HL-60/S4 (cell line): ENCODE measurements around the gene TRIM50.
"Not testable (repeated sequence)": the region's sequence is repeated elsewhere in the genome, so short reads cannot be mapped to it uniquely, and the experiment has no call there.

Experiments used
- in situ Hi-C: fragments of 300-500 bp; cut with MboI; formaldehyde crosslinking; loops from 2 replicates; pipeline ENCODE4 v1.14.3; 2022; ENCODE audit warnings: low sequenced_read_pairs

The TRIM50 gene

DNA sequence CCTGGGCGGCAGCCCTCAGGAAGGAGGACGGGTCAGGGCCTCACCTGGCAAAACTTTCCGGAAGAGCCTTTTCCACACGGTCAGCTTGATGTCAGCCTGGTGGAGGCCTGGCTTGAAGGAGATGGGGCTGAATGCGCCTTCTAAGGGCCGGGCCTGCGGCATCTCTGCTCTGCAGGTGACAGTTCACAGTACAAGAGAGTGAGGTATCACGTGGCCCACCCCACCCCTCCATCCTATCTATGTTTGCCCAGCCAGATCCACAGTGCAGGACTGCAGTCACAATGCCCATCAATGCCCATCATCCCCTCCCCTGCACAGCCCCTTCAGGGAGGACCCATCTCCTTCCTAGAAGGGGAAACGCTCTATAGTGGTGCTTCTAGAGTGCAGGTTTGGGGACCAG lies 11.4 kb downstream of the TRIM50 start:
- in situ Hi-C loops, result no loop called here

DNA sequence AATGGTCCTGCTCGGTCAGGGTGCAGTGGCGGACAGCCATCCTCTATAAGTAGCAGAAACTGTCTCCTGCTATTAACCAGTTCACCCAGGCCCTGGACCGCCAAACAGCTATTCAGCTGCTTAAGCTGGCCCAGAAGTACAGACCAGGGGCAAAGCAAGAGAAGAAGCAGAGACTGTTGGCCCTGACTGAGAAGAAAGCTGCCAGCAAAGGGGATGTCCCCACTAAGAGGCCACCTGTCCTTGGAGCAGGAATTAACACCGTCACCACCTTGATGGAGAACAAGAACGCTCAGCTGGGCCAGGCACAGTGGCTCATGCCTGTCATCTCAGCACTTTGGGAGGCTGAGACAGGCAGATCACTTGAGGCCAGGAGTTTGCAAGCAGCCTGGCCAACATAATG lies 13.6 kb downstream of the TRIM50 start:
- in situ Hi-C loops, result no loop called here

DNA sequence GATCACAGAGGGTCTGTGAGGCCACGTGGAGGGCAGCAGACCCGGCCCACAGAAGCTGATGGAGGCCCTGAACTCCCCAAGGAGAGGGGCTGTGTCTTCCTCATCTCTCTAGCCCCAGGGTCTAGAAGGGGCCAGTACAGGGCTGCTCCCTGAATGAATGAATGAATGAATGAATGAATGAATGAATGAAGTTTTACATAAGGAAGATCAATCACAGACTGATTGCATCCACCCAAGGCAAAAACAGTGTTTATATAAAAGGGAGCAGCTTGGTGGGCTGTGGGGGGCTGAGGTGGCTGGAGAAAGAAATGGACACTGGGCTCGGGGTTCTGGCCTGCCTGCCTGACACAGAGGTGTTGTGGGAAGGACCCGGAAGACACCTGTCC lies 14.4 kb downstream of the TRIM50 start:
- in situ Hi-C loops, result no loop called here

DNA sequence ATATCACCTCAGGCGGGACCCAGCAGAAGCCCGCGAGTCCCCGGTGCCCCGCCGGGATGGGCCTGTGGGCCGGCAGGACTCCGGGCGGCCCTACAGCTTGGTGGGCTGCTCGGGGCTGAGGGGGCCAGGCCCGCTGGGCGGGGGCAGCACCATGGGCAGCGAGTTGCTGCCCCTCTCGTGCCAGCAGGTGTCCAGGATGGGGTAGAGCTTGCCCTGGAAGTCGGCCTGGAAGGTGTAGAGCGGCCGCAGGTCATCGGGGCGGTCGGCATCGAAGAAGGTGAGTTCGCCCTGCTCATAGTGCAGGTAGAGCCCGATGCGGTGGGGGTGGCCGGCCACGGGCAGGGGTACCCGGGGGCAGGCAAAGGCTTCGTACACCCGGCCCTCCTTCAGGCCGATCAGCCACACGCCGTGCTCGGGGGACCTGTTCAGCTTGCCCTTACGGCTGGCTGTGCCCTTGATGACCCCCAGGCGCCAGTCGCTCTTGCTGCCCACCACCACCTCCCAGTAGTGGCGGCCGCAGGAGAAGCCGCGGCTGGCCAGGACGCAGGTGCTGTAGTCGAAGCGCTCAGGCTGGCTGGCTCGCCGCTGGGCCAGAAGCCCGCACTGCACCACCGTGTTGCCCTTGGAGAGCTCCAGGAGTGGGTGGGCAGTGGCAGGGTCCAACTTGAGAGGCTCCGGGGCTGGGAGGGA lies 14.9 kb downstream of the TRIM50 start:
- in situ Hi-C loops, result no loop called here

DNA sequence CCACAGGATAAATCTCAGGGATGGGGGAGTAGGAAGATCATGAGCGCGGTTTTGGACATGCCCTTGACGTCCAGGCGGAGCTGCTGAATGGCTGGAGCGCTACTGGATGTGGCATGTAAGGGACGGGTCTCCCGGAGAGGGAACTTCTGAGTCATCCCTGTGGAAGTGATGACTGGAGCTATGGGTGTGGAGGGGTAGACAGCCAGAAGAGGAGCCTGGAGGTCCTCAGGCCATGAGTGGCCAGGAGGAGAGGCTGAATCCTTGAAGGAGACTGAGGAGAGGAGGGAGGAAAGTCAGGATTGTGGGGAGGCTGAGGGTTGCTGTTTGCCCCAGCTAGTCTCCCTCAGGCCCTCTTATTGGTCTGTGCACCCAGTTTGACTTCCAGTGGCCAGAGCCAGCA lies 16.5 kb downstream of the TRIM50 start:
- in situ Hi-C loops, result not testable (repeated sequence)

DNA sequence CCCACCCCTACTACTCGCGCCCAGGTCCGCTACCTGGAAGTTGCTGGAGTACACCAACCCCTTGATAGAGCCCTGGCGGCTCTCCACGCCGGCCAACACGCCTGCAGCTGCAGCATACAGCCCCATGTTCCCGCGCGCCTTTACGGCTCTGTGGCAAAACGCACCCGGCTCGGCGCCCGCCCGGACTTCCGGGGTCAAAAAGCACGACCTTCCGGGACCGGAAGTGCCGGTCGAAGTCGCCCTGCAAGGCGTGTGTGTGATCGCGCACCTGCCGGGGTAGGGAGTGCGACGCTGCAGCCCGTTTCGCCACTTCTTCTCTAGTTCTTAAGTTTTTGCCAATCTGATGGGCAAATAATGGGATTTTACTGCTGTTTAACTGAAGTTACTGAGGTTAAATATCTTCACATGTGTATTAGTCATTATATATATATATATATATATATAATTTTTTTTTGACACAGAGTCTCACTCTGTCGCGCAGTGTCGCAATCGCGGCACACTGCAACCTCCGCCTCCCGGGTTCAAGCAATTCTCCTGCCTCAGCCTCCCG lies 19.1 kb downstream of the TRIM50 start, which contains the start of gene NSUN5:
Gene NSUN5, minus strand, starts transcription at position 162 of the 550 bp plus-strand sequence. Its CDS starts 36 bp downstream, at position 126.
- in situ Hi-C loops, result no loop called here

DNA sequence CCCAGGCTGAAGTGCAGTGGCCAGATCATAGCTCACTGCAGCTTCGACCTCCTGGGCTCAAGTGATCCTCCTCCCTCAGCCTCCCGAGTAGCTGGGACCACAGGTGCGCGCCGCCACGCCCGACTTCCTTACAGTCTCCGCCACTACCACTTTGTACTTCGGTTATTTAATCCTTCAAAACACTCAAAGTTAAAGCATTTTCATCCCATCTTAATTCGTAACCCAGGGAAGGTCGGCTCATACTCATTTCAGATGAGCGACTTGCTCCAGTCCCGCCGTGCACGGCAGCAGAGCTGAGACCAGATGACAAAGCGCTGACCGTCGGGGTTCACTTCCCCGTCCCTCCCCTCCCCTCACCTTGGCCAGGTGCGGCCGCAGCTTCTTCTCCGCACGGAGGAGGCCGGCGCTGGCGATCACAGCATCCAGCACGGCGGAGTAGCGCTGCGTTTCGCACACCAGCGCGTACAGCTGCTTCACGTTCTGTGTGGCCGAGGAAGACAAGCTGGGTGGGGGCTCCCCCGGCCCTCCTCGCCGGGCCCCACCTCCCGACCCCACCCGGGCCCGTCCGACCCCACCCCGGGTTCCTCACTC lies 19.7 kb downstream of the TRIM50 start:
- in situ Hi-C loops, result no loop called here

DNA sequence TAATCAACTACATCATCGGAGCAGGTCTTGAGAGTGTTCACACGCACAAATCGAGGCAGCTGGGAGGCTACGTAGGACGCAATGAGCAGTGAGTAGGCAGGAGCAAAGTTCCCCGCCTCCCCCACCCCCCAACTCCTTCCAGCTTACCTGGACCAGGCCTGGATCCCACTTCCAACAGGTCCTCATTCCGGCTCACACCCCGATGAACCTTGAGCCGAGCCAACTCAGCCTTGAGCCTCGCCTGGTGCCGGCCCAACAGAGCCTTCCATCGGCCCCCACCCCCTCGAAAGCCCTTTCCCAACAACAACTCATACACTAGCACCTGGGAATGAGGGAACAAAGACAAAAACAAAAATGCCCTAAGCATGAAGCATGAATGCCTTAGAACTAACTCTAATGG lies 20.4 kb downstream of the TRIM50 start:
- in situ Hi-C loops, result no loop called here

DNA sequence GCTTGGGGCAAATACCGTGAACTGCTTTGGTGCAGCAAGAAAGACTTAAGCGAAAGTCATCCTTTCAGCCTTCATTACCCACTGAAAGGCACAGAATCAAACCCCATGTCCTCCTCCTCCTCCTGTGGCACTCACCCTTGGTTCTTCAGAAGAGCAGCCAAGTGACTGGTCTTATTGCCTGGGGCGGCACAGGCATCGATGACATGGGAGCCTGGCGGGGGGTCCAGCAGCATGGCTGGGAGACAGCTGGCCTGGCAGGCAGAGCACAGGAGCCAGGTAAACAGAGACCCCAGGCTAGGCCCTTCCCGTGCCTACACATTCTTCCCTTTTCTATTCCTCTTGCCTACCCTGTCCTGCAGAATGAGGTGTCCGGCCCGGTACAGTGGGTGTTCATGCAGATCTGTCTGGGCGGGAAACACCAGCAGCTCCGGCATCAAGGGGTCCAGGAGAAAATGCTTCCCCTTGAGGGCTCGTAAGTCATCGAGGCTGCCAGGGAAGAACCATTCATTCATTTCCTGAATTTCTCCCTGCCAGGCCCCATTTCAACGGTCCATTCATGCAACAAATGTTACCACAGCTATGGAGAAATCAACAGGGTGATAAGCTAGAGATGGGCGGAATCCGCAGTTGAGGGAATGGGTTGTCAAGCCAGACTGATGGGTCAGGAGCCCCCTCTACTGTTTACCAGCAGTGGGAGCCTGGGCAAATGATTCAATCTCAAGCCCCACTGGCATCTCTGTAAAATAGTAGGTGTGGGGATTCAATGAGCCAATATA lies 23.1 kb downstream of the TRIM50 start:
- in situ Hi-C loops, result not testable (repeated sequence)

DNA sequence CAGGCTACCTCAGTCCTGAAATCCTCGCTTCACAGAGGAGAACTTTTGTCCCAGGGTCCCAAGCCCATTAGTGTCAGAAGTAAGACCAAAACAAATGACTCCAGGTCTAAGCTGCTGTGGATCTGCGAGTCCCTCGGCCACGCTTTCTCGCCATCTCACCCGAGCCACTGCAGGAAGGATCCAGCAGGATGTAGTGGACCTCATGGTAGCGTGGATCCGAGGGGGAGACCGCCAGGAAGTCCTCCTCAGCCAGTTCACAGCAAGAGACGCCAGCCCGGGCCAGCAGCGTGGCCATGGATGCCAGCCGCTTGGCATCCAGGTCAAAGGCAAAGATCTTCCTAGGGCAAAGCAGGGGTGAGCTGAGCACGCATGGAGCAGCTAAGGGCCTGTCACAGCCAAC lies 23.8 kb downstream of the TRIM50 start:
- in situ Hi-C loops, result no loop called here

DNA sequence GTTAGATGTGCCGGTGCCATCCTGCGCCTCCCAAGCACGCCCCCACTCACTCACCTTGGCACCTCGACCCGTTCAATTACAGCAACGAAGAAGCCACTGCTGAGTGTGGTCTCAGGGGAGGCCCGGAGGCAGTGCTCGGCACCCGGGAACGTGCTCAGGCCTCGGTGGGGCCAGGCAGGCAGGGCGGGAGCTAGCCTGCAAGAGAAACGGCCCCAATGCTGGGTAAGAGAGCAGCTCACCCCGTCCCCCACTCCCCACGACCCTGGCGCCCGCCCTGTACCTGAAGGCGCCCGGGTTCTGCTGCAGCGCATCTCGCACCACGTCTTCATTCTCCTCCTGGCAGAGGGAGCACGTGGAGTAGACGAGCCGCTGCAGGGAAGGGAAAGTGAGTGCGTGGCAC lies 24.3 kb downstream of the TRIM50 start:
- in situ Hi-C loops, result no loop called here

DNA sequence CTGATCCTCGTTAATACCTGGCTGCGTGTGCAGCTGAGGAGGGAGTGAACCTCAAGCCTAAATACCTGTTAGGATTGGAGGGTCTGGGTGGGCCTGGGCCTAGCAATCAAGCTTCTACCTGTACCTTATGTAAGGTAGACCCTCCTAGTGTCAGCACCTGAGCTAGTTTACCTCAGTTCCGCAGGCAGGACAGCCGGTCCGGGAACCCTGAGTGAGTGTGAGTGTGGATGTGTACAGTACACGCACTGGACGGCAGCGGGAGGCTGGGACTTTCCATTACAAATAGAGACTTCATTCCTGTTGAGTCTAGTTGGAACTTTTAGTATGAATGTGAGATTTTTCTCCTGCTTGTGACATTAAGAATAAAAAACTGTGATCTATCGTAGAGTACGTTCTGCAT lies 25.0 kb downstream of the TRIM50 start:
- in situ Hi-C loops, result not testable (repeated sequence)

DNA sequence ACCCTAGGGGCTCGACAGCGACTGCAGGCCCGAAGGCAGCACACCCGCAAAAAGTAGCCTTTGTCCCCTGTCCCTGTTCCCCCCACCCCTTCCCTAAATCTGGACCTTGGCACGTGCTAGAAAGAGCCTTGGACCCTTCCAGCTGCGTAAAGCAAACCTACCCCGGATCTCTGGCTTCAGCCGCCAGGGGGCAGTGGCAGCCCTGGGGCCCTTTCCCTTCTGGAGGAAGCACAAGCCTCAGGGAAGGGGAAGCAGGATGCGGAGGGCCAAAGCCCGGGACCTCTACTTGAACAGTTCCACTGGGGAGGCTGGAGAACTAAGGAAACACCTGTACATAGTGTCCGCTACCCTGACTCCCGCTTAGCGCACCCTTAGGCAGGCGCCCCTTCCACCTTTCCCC lies 26.8 kb downstream of the TRIM50 start:
- in situ Hi-C loops, result not testable (repeated sequence)

DNA sequence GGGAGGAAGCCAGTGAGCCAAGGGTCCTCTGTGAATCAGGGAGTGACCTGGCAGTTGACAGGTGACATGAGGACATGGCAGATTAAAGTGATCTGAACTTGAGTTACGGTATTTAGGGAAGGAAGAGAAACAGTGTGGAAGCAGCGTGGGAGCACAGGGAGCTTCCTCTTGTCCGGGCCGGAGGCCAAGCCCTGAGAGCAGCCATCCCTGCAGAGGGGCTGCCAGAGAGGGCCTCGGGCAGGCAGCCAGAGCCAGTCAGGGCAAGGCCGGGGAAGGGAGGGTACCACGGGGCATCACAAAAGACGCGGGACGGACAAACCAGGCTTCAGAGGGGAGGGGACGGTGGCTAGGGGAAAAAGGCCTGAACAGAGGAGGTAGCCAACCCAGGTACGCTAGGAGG lies 28.1 kb downstream of the TRIM50 start:
- in situ Hi-C loops, result not testable (repeated sequence)

DNA sequence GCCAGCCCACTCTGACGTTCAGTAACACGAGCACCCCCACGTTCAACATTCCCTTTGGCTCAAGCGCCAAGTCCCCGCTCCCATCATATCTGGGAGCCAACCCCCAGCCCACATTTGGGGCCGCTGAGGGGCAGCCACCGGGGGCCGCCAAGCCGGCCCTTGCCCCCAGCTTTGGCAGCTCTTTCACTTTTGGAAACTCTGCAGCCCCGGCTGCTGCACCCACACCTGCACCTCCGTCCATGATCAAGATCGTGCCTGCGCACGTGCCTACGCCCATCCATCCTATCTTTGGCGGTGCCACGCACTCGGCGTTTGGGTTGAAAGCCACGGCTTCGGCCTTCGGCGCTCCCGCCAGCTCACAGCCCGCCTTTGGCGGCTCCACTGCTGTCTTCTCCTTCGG lies 30.2 kb downstream of the TRIM50 start:
- in situ Hi-C loops, result not testable (repeated sequence)

DNA sequence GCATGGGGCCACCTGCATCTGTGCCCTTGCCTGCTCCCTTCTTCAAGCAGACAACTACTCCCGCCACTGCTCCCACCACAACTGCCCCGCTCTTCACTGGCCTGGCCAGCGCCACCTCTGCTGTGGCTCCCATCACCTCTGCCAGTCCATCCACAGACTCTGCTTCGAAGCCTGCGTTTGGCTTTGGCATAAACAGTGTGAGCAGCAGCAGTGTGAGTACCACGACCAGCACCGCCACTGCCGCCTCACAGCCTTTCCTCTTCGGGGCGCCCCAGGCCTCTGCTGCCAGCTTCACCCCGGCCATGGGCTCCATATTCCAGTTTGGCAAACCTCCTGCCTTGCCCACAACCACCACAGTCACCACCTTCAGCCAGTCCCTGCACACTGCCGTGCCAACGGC lies 30.6 kb downstream of the TRIM50 start:
- in situ Hi-C loops, result not testable (repeated sequence)

DNA sequence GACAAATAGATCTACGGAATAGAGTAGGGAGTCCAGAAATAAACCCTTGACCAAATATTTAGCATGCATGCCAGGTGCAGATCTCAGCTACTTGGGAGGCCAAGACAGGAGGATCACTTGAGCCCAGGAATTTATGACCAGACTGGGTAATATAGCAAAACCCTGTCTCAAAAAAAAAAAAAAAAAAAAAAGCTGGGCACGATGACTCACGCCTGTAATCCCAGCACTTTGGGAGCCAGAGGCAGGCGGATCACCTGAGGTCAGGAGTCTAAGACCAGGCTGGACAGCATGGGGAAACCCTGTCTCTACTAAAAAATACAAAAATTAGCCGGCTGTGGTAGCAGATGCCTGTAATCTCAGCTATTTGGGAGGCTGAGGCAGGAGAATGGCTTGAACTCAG lies 50.7 kb downstream of the TRIM50 start:
- in situ Hi-C loops, result not testable (repeated sequence)

DNA sequence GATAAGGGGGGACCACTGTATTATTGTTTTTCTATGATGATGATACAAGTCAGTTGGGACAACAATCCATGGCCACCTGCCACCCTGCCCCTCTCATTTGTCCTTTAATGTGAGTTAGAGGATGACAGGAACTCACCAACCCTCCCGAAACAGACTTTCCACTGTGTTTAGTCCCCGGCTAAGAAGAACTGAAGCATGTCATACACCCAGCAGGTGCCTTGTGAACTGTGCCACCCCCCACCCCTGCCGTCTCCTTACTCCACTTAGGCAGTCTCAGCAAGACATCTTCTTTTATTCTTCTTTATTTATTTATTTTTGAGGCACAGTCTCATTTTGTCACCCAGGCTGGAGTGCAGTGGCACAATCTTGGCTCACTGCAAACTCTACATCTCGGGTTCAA lies 60.1 kb downstream of the TRIM50 start:
- in situ Hi-C loops, result not testable (repeated sequence)

DNA sequence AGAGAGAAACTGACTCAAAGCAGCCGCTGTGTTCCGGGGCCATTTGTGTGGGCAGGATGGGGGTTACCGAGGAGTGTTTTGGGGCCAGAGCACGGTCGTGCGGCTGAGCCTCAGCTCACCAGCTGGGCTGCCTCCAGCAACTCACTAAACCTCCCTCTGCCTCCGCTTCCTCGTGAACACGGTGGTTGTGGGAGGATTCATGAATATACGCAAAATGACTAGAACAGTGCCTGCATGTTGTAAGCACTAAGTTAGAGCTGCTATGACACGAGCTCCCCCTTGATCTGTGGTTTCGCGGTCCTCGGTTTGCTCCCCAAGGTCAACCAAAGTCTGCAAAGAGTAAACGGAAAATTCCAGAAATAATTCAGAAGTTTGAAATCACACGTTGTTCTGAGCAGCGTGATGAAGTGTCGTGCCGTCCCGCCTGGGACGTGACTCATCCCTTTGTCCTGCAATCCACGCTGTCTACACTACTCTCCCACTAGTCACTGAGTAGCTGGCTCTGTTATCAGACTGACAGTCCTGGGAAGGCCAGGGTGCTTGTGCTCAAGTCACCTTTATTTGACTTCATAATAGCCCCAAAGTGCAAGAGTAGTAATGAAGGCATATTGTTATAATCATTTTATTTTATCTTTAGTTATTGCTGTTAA lies 61.0 kb downstream of the TRIM50 start:
- in situ Hi-C loops, result not testable (repeated sequence)
